DOHH2 (cell line): ENCODE results near the gene ITGA11.

ENCODE experiments used
- EZH2phosphoT487 ChIP-seq: fragments of 200-600 bp; sonication (generic); IDR thresholded peaks from 2 replicates; pipeline ENCODE4 v1.6.1; 2017; ENCODE audit warnings: borderline replicate concordance, mild to moderate bottlenecking, antibody characterized with exemption, low read length, moderate library complexity, mixed read lengths
- TF ChIP-seq, protein P1 (sequence below): fragments of 200-600 bp; sonication (generic); IDR thresholded peaks from one replicate; pipeline ENCODE4 v1.5.1; 2014; ENCODE audit warnings: antibody characterized with exemption, mild to moderate bottlenecking, low read depth, low read length; ENCODE audit not compliant: poor library complexity, severe bottlenecking

DNA sequence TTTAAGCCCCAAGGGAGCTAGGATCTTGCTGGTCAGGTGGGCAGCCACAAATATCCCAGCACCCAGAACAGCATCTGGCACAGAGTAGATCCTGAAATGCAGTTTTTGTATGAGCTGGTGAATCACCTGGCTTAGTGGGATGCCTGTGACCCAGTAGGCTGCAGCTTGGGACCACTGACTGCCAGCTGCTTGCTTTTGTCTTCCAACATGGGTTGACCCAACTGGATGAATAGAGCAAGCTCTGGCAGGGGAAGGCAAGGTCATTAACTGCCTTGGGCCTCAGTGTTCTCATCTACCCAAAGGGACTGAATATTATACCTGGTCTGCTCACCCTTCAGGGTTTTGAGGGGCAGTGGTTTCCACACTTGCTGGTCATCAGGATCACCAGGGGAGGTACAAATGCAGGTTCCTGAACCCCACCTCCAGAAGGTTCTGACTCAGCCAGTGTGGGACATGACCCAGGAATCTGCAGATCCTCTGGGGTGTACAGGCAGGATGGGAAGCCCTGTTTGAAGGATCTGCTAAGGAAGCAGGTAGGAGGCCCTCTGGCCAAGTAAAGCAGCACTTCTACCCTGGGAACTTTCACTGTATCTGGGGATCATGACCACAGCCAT, 55.4 kb downstream of the ITGA11 start:
- TF ChIP-seq, protein P1, sequence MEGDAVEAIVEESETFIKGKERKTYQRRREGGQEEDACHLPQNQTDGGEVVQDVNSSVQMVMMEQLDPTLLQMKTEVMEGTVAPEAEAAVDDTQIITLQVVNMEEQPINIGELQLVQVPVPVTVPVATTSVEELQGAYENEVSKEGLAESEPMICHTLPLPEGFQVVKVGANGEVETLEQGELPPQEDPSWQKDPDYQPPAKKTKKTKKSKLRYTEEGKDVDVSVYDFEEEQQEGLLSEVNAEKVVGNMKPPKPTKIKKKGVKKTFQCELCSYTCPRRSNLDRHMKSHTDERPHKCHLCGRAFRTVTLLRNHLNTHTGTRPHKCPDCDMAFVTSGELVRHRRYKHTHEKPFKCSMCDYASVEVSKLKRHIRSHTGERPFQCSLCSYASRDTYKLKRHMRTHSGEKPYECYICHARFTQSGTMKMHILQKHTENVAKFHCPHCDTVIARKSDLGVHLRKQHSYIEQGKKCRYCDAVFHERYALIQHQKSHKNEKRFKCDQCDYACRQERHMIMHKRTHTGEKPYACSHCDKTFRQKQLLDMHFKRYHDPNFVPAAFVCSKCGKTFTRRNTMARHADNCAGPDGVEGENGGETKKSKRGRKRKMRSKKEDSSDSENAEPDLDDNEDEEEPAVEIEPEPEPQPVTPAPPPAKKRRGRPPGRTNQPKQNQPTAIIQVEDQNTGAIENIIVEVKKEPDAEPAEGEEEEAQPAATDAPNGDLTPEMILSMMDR: no peak
- TF ChIP-seq EZH2phosphoT487: no peak
